ENCODE data around the gene TENM3.

DNA sequence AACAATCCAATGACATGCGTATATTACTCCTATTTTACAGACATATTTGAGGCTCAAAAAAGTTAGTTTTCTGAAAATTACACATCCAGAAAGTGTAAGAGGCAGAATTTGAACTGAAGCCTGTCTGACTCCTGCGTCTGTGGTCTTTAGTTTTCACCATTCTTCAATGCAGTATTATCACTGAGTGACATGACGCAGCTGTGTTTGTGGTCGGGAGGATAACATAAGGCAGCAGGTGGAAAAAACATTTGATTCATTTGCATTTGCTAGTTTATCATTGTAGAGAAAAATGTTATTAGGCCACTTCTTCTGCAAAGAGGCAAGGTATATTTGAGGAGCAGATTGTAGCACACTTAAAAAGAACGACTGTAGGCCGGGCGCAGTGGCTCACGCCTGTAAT is 186.7 kb downstream of the TENM3 start:
- TF ChIP-seq, protein P1, sequence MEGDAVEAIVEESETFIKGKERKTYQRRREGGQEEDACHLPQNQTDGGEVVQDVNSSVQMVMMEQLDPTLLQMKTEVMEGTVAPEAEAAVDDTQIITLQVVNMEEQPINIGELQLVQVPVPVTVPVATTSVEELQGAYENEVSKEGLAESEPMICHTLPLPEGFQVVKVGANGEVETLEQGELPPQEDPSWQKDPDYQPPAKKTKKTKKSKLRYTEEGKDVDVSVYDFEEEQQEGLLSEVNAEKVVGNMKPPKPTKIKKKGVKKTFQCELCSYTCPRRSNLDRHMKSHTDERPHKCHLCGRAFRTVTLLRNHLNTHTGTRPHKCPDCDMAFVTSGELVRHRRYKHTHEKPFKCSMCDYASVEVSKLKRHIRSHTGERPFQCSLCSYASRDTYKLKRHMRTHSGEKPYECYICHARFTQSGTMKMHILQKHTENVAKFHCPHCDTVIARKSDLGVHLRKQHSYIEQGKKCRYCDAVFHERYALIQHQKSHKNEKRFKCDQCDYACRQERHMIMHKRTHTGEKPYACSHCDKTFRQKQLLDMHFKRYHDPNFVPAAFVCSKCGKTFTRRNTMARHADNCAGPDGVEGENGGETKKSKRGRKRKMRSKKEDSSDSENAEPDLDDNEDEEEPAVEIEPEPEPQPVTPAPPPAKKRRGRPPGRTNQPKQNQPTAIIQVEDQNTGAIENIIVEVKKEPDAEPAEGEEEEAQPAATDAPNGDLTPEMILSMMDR (IDR thresholded peaks at IDR 0.05) = no peak
- TF ChIP-seq, protein P2, sequence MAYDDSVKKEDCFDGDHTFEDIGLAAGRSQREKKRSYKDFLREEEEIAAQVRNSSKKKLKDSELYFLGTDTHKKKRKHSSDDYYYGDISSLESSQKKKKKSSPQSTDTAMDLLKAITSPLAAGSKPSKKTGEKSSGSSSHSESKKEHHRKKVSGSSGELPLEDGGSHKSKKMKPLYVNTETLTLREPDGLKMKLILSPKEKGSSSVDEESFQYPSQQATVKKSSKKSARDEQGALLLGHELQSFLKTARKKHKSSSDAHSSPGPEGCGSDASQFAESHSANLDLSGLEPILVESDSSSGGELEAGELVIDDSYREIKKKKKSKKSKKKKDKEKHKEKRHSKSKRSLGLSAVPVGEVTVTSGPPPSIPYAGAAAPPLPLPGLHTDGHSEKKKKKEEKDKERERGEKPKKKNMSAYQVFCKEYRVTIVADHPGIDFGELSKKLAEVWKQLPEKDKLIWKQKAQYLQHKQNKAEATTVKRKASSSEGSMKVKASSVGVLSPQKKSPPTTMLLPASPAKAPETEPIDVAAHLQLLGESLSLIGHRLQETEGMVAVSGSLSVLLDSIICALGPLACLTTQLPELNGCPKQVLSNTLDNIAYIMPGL (CRISPR knock-in tag; IDR thresholded peaks at IDR 0.05) = no peak
- TF ChIP-seq, protein P3, sequence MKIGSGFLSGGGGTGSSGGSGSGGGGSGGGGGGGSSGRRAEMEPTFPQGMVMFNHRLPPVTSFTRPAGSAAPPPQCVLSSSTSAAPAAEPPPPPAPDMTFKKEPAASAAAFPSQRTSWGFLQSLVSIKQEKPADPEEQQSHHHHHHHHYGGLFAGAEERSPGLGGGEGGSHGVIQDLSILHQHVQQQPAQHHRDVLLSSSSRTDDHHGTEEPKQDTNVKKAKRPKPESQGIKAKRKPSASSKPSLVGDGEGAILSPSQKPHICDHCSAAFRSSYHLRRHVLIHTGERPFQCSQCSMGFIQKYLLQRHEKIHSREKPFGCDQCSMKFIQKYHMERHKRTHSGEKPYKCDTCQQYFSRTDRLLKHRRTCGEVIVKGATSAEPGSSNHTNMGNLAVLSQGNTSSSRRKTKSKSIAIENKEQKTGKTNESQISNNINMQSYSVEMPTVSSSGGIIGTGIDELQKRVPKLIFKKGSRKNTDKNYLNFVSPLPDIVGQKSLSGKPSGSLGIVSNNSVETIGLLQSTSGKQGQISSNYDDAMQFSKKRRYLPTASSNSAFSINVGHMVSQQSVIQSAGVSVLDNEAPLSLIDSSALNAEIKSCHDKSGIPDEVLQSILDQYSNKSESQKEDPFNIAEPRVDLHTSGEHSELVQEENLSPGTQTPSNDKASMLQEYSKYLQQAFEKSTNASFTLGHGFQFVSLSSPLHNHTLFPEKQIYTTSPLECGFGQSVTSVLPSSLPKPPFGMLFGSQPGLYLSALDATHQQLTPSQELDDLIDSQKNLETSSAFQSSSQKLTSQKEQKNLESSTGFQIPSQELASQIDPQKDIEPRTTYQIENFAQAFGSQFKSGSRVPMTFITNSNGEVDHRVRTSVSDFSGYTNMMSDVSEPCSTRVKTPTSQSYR (CRISPR knock-in tag; IDR thresholded peaks at IDR 0.05) = no peak
- no peak for TF ChIP-seq NFE2L1 (CRISPR knock-in tag; IDR thresholded peaks at IDR 0.05)
- TF ChIP-seq, protein P4, sequence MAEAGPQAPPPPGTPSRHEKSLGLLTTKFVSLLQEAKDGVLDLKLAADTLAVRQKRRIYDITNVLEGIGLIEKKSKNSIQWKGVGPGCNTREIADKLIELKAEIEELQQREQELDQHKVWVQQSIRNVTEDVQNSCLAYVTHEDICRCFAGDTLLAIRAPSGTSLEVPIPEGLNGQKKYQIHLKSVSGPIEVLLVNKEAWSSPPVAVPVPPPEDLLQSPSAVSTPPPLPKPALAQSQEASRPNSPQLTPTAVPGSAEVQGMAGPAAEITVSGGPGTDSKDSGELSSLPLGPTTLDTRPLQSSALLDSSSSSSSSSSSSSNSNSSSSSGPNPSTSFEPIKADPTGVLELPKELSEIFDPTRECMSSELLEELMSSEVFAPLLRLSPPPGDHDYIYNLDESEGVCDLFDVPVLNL (CRISPR knock-in tag; IDR thresholded peaks at IDR 0.05; ENCODE audit: borderline replicate concordance, low read depth) = no peak
- TF ChIP-seq, protein P5, sequence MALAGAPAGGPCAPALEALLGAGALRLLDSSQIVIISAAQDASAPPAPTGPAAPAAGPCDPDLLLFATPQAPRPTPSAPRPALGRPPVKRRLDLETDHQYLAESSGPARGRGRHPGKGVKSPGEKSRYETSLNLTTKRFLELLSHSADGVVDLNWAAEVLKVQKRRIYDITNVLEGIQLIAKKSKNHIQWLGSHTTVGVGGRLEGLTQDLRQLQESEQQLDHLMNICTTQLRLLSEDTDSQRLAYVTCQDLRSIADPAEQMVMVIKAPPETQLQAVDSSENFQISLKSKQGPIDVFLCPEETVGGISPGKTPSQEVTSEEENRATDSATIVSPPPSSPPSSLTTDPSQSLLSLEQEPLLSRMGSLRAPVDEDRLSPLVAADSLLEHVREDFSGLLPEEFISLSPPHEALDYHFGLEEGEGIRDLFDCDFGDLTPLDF (CRISPR knock-in tag; IDR thresholded peaks at IDR 0.05) = no peak
- no peak for TF ChIP-seq ATF1 (CRISPR knock-in tag; IDR thresholded peaks at IDR 0.05)
- no peak for TF ChIP-seq JUN (CRISPR knock-in tag; IDR thresholded peaks at IDR 0.05)
- no peak for TF ChIP-seq NR3C1 (CRISPR knock-in tag; conservative IDR thresholded peaks at IDR 0.05; ENCODE audit: low read depth)
- no peak for TF ChIP-seq ZNF232 (CRISPR knock-in tag; IDR thresholded peaks at IDR 0.05)
- no peak for TF ChIP-seq NFATC4 (CRISPR knock-in tag; IDR thresholded peaks at IDR 0.05)
